NCI-H82 treated with DMSO at 0.1 percent for 48 hours (cell line): ENCODE results near the gene OR4B1.
"Not testable (repeated sequence)": the region's sequence is repeated elsewhere in the genome, so short reads cannot be mapped to it uniquely, and the experiment has no call there.

Experiments used
- DNase-seq: peaks from one replicate; lab custom pipeline; 2025; ENCODE audit not compliant: unreplicated experiment; lab: John Stamatoyannopoulos, UW

The OR4B1 gene, protein sequence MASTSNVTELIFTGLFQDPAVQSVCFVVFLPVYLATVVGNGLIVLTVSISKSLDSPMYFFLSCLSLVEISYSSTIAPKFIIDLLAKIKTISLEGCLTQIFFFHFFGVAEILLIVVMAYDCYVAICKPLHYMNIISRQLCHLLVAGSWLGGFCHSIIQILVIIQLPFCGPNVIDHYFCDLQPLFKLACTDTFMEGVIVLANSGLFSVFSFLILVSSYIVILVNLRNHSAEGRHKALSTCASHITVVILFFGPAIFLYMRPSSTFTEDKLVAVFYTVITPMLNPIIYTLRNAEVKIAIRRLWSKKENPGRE

GRCh38 chr11:48216510-48216909, at the start of gene OR4B1:
Gene OR4B1 (plus strand): TSS chr11:48216810. CDS start chr11:48216810, 0 bp downstream.
- no peak for DNase-seq

- no peak for DNase-seq
Measured at GRCh38 chr11:48167380-48167779, 49.2 kb upstream of the OR4B1 start.

DNA sequence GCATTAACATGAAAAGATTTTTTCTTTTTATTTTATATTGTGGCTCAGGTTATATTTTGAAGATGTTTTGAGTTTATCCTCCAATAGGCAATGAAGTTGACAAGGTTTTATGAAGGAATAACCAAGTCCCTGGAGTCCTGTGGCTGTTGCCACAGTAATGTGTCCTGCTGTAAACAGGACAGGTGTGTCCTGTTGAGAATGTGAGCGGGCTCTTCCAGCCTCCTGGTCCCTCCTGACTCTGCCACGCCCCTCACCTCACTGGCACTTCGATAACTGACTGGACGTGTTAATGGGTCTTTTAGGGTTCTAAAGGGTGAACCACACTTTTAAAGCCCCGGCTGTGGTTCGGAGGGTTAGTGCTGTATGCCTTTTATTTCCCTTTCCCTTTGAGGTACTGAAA, 47.8 kb upstream of the OR4B1 start:
- no peak for DNase-seq

- DNase-seq, result no peak
Measured at GRCh38 chr11:48169259-48169658, 47.4 kb upstream of the OR4B1 start.

DNA sequence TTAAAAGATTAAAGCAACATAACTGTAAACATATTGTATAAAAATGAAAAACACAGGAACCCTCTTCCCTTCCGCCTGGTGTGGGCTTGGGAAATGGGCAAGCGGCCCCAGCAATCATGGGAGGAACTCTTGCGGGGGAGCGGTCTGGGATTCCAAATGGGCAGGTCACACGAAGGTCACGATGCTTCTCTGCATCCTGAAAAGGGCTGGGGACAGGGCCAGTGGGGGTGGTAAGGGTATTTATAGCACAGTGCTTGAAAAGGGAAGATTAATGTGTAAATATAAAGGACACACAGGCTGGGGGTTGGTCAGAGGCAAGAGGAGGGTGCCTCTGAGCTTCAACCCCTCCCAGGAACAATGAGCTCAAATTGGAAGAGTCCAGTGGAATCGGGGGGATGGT, 46.9 kb upstream of the OR4B1 start:
- no peak for DNase-seq

DNA sequence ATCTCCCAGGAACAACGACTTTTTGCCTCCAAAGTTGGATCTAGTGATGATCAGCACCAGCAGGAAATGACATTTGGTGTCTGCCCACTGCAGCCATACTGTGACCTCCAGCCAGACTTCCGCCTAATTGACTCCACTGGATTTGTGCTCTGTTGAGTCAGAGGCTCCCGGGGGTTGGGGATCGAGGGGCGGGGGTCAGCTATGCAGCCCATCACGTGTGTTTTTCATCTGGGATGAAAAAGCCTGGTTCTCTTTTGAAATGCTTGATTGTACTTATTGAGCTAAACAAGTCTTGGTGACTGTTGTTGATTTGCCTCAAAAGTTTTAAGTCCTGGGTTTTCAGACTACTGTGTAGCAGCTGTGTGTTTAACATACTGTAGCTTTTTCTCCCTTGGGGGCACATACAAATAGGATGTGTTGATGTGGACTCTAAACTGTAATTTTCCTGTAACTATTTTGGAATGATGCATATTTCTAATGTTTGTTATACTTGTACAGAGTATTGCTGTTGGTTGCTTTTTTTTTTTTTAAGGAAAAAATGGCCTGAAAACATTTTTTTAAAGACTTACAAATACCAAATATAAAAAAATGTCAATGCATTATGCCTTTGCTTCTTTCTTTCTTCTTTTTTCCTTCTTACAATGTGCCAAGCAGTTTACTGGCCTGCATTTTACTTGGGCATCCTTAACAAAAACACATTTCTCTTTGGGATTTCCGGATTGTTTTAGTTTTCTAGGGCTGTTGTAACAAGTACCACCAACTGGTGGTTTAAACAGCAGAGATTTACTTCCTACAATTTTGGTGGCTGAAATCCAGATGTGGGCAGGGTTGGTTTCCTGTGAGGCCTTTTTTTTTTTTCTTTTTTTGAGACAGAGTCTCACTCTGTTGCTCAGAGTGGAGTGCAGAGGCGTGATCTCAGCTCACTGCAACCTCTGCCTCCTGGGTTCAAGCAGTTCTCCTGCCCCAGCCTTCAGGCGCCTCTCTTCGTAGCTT, 46.1 kb upstream of the OR4B1 start:
- no peak for DNase-seq

DNA sequence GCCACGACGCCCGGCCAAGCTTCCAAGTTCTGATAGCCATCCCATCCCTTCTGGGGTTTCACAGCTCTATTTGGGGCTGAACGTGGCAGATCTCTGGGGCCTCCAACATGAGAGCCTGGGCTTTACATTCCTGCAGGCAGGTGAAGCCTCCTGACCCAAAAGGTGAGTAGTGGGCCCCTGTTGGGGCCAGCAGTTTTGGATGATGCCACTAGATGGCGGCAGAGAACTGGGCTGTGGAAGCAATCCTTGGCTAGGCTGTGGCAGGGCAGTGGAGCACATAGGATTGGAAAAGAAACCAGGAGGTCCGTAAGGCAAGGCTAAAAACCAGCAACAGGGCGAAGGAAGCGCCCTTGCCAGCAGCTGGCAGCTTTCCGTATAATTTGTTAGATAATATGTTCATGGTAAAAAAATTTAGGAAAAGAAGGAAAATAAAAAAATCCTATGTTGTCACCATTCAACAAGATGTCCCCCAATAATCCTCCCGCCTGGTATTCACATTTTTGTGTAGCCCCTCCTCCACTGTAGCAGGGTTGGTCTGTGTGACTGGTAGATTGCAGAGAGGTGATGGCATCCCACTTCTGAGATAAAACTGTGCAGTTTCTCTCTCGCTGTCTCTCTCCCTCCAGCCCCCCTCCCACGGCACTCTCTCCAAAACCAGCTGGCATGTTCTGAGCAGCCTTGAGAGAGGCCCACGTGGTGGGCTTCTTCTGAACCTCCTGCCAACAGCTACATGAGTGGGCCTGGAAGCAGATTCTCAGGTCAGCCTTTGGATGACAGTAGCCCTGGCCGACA, 43.6 kb upstream of the OR4B1 start:
- peak; percentile 18 for DNase-seq

DNA sequence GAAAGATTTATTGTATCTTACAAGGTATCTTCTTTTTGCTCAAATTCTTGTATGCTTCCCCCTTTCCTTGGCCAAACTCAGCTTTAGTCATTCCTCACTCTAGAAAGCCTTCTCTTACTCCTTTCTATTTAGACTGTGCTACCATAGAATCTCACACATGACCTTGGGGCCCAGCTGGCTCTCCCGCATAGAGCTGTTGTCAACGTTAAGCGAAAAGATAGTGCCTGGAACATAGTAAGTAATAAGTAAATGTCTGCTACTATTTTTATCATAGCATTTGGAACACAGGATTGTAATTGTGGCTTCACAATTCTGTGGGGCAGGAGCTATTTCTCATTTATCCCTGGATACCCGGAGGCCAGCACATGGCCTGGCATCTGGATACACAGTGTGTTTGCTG, 38.9 kb upstream of the OR4B1 start:
- DNase-seq, result no peak

DNA sequence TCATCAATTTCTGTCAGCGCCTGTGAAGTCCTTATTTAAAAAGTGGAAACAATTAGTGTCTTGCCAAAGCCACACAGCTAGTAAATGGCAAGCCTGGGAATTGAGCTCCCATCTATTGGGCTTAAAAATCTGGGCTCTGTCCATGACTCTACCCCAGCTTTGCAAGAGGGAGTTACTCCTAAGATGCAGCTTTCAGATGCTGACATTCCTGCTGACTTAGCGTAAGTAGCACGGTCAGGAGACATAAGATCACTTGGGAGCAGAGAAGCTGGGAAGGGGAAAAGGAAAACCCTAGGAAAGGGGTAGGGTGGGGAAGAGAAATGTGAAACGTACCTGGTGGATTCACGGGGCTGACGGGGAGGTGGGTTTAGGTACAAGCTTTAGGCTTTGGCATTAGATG, 36.0 kb upstream of the OR4B1 start:
- DNase-seq, result no peak

DNA sequence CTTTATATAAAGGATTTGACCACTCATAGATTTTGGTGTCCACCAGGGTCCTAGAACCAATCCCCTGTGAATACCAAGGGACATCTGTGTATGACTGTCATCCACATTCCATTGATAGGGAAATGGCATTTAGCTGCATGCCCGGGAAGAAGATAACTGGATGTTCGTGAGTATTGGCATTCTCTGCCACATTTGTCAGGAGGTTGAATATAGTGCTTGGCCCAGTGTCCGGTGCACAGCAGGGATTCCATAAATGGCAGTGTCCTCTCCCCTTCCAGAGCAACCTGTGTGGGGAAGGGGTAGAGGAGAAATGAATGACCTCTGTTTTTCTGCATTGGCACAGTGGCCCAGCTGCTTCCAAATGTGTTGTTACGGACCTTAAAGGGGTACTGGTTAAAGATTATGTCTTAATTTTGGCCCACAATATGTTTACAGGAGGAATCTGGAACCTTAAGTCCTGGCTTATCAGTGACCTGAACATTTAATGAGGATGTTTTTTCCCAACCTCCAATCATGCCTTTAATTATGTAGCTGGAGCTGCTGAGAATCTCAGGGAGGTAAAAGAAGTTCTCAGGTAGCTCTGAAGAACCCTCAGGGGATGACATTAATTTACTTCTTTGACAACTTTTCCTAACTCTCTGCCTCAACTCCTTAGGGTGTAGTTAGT, 33.6 kb upstream of the OR4B1 start:
- DNase-seq, result no peak

- DNase-seq, result peak; percentile 2
Measured at GRCh38 chr11:48184452-48184851, 32.2 kb upstream of the OR4B1 start.

- DNase-seq, result not testable (repeated sequence)
Measured at GRCh38 chr11:48190906-48191654, 25.5 kb upstream of the OR4B1 start.

DNA sequence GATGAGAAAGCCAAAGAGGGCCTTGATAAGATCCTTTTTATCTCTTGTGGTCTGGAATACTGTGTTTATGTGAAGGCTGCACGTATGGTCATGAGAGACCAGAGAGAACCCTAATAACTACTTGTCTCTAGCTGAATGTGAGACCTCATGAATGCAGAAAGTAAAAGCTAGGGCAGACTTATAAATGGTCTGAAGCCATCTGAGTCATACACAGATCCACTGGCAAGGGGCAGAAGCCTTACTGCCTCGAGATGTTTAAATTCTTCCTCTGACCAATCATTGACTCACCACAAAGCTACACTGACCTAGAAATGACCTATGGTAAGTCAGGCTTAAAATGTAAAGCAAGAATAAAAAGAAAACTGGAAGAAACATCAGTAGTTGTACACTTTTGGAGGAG, 22.7 kb upstream of the OR4B1 start:
- DNase-seq, result no peak

DNA sequence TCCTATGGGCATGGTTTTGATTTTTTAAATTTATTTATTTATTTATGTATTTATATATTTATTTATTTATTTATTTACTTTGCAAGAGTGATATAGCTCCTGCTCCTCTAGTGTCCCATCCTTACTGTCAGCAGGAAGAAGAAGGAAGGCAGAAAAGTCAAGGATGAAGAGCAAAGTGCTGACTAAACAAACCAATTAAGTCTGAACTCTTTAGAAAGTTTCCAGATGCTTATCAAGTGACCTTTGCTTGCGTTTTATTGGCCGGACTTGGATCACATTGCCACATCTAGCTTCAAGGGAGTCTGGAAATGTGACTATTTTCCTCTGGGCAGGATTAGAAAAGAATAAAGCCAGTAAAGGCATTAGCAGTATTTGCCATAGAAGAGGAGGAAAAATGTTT, 8.7 kb upstream of the OR4B1 start:
- DNase-seq, result no peak

GRCh38 chr11:48210052-48210451, 6.6 kb upstream of the OR4B1 start:
- no peak for DNase-seq

DNA sequence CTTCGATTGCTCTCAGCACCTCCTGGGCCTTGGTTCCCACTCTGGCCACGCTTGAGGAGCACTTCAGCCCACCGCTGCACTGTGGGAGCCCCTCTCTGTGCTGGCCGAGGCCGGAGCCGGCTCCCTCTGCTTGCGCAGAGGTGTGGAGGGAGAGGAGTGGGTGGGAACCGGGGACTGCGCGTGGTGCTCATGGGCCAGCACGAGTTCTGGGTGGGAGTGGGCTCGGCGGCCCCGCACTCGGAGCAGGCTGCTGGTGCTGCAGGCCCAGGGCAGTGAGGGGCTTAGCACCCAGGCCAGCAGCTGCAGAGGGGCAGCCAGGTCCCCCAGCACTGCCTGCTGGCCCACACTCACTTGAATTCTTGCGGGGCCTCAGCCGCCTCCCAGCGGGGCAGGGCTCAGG, 12.2 kb downstream of the OR4B1 start:
- DNase-seq, result no peak

DNA sequence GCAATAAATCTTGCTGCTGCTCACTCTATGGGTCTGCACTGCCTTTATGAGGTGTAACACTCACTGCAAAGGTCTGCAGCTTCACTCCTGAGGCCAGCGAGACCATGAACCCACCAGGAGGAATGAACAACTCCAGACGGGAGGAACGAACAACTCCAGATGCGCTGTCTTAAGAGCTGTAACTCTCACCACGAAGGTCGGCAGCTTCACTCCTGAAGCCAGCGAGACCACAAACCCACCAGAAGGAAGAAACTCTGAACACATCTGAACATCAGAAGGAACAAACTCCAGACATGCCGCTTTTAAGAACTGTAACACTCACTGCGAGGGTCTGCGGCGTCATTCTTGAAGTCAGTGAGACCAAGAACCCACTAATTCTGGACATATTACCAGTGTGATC, 13.4 kb downstream of the OR4B1 start:
- not testable (repeated sequence) for DNase-seq

DNA sequence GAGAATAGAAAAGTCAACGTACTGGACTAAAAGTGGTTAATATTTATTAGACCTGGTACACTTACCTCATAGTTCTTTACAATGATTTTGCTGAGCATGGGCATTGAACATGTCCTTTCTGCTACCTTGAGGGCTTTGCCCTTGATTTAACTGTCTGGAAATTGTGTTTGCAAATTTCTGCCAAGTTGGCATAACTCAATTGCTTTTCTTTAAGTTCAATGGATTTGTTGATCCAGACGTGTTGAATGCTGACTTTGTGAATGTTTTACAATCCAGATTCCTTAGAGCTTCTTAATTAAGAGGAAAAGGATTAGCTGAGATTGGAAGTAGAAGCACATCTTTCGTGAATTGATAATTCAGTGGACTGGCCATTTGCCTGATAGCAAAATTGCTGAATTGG, 21.1 kb downstream of the OR4B1 start:
- DNase-seq, result no peak

GRCh38 chr11:48242501-48242900, 25.9 kb downstream of the OR4B1 start:
- no peak for DNase-seq

GRCh38 chr11:48244804-48245203, 28.2 kb downstream of the OR4B1 start, which contains the start of gene OR4X2:
Gene OR4X2 (plus strand): TSS chr11:48245104. CDS start chr11:48245104, 0 bp downstream.
- DNase-seq, result no peak
